Activated CD8-positive, alpha-beta memory T cell treated with anti-CD3 and anti-CD28 coated beads, Interleukin-2, amount 50 U/mL, for 1 hour (primary cell): Measurements from ENCODE around the gene SEC24A.
"Not testable (repeated sequence)": the region's sequence is repeated elsewhere in the genome, so short reads cannot be mapped to it uniquely, and the experiment has no call there.

Source experiments
- DNase-seq: peaks from one replicate; pipeline ENCODE4 v3.0.0-alpha.2; 2020; ENCODE audit errors: extremely low read depth

Gene SEC24A

DNA sequence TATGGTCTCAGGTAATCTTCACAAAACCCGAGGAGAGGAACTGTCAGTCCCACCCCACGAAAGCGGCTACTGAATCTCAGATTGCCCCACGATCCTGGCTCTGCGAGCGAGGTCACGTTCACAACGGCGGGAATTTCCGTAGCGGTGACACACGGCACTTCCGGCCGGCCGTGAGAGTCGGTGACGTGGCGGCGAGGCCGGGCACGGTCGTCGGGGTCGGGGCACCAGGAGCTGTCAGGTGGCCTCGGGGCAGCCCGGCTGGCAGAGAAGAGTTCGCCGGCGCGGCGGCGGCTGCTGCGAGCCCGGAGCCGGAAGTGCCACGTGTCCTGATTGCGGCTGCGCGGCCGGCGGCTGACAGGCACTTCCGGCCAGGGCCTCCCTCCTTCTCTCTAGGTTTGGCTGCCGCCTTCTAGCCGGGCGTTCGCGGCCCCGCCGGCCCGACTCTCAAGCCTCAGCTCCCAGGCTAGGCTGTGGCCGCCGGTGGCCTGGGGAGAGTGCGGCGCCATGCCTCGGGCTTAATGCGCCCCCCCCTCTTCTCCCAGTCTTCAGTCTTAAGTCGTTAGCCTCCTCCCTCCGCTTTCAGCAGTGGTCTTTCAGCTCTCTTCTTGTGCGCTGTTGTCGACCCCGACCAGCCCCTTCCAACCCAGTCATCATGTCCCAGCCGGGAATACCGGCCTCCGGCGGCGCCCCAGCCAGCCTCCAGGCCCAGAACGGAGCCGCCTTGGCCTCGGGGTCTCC, at the start of gene SEC24A:
TSS of gene SEC24A (plus strand) at position 361 of the 738 bp plus-strand sequence. CDS start at position 653, 292 bp downstream.
- DNase-seq, result peak; percentile 72

DNA sequence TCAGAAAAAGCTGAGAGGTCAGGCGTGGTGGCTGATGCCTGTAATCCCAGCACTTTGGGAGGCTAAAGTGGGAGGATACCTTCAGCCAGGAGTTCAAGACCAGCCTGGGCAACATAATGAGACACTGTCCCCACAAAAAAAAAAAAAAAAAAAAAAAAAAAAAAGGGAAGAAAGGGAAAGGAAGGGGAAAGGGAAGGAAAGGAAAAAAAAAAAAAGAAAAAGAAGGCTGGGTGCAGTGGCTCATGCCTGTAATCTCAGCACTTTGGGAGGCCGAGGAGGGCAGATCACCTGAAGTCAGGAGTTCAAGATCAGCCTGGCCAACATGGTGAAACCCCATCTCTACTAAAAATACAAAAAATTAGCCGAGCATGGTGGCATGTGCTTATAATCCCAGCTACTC, 48.8 kb upstream of the SEC24A start:
- DNase-seq, result not testable (repeated sequence)

DNA sequence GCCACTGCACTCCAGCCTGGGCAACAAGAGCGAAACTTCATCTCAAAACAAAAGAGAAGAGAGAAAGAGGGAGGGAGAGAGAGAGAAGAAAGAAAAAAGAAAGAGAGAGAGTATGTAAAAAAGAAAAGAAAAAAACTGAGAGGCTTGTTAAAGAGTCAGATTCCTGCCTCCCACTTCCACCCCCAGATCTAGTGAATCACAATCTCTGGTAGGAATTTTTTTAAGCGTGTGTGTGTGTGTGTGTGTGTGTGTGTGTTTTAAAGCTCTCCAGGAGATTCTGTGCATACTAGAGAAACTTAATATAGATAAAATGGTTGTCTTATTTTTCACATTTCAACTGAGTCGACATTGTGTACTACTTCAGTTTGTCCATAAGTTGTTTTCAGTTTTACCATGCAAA, 48.0 kb upstream of the SEC24A start:
- DNase-seq, result no peak

DNA sequence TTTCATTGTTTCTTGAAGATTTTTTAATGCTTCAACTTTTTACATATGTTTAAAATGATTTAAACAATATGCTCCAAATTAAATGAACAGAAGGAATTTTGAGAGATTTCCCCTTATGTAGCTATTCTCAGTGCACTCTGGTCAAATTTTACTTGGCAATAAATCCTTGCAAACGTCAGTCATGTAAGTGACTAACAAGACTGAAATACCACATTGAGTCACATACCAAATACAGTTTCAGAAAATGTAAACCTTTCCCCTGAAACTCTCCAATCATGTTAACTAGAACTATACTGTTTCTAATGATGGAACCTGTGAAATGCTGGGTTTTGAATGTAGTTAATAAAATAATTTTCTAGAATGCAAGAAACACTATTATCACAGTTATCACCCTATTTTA, 45.5 kb upstream of the SEC24A start:
- no peak for DNase-seq

DNA sequence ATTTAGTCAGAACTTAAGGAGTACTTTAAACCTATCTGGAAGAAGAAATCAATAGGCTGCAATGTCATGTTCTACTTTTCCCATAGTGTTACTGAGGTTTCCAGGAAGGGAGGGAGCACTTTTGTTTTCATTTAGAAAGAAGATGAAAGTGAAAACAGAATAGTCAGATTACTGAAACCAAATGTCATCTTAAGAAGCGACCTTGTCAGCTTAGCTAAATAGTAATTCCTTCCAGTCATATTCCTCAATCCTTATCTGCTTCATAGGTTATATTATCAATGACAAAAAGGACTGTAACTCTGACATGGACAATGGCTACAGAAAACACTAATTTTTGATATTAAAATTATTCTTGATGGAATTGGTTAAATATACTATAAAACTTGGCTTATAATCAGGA, 43.7 kb upstream of the SEC24A start:
- DNase-seq, result no peak

DNA sequence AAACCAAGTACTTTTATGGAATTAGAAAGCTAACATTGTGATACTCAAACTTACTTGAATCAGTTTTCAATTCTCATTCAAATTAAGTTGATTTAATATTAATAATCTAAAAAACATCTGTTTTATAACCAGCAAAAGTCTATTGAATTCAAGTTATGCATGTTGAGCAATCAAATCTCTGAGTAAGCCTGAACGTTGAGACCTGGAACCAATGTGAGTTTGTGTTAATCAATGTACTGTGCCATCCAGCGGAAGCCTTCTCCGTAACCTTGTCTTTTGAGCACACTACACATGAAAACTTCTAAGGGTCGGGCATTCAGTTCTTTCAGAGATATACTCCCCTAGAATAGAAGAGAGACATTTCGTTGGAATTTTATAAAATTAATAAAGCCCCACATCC, 41.9 kb upstream of the SEC24A start:
- no peak for DNase-seq

DNA sequence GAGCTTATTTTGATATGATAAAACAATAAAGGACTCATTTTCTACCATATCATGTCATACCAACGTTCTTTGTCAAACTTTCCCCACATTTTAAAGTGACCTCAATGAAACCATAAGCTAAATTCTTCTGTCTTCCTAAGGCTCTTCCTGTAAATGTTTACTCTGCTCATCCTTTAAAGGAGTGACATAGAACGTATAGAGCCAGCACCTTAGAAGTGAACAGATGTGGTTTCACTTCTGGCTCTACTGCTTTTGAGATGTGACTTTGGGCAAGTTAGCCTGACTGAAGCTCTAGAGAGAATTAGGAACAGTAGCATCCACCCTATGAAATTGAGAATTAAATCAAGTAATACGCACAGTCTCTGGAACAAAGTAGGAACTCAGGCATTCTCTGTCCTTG, 40.0 kb upstream of the SEC24A start:
- DNase-seq, result no peak

DNA sequence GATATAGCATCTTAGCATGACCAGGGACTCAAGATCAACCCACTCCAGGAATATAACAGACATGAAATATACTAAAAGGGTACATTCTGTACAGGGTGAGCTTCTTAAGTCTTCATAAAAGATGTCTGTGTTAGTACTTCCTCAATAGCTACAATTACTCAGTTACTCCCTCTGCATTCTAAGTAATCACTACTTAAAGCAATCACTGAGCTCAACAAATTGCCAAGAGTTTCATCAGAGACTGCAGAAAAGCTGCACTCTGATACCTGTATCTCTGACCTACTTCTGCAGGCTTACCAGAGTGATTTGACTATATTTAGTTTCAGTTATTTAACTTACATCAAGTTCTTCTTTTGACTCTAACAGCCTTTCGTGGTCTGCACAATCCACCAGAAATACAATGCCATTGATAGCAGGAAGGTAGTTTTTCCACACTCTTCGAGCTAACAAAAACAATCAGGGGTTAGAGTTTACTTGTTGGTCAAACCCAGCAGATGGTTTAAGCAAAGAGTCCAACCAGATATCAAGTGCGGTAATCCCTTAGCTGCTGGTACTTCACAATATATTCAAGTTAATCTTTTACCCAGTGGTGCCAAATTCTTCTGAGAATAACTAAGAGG, 39.2 kb upstream of the SEC24A start:
- DNase-seq, result no peak

DNA sequence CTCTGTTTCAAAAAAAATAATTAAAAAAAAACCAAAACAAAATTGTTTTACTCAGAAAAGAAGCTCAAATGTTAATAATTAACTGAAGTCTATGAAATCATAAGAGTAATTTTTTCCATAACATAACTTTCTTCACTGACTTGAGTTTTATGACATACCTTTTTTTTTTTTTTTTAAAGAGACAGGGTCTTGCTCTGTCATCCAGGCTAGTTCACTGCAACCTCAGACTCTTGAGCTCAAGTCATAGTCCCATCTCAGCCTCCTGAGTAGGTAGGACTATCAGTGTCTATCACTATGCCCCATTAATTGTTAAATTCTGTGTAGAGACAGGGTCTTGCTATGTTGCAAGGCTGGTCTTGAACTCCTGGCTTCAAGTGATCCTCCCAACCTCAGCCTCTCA, 37.9 kb upstream of the SEC24A start:
- DNase-seq, result no peak

DNA sequence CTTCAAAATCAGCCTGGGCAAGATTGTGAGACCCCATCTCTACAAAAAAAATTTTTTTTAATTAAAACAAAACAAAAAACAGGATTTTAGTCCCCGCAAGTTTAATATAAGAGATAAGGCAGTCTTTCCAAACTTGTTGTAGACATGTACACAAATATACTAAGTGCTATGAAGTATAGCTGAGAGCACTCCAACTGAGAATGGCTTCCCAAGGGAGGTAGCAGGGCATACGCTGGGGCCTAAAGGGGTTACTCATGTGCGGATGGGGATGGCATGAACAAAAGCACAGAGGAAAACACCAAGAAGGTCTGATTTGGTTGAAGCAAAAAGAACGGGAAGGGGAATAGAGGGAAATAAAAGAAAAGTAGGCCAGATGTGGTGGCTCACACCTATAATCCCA, 37.1 kb upstream of the SEC24A start:
- DNase-seq, result no peak

DNA sequence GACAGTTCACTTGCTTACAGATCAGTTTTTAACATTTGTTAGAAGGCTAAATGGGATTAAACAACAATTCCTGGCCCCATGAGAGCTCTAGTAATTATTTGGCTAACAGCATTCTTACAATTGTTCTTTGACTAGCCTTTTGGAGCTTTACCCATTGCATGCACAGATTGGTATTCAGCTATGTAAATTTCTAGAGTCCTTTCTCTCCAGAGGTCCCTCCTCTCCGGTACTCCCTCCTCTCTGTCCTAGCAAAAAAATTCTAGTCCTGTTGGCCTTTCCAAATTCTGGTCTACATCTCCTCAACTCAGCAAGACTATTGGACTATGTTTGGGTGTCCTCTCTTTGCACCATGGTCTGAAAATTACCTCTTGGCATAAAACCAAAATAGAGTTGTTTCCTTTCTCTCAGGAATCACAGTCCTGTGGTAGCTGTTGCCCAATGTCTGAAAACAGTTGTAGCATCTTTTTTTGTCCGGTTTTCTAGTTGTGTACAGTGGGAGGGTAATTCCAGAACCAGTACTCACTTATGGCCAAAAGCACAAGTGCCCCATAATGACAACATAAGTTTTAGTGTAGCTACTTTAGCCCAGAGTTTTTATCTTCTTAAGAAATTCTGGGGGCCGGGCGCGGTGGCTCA, 34.0 kb upstream of the SEC24A start:
- no peak for DNase-seq

DNA sequence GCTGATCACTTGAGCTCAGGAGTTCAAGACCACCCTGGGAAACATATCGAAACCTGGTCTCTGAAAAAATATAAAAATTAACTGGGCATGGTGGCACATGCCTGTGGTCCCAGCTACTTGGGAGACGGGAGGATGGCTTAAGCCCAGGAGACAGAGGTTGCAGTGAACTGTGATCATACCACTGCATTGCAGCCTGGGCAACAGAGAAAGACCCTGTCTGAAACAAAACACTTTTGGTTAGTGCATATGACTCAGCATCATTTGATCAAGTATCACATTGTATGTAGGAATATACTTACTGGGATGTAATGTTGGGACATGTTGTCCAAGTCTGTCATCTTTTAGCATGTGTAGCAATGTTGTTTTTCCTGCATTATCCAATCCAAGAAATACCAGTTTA, 28.0 kb upstream of the SEC24A start:
- no peak for DNase-seq

DNA sequence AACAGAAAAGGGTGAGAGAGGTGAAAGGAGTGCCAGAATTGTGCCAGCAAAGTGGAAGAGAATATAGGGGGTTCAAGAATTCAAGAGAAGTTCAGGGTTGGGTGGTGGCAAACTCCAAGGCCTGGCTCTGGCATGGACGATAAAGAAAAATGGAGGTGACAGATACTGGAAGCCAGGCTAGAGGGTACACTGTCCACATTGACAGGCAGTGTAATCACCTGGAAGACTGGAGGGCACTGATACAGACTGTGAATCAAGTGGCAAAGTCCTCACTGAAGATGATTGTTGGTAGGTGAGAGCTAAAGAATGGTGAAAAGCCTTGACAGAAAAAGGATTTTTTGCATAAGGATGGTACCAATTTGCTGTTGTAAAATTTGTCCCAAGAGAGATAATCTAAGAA, 23.0 kb upstream of the SEC24A start:
- DNase-seq, result no peak

DNA sequence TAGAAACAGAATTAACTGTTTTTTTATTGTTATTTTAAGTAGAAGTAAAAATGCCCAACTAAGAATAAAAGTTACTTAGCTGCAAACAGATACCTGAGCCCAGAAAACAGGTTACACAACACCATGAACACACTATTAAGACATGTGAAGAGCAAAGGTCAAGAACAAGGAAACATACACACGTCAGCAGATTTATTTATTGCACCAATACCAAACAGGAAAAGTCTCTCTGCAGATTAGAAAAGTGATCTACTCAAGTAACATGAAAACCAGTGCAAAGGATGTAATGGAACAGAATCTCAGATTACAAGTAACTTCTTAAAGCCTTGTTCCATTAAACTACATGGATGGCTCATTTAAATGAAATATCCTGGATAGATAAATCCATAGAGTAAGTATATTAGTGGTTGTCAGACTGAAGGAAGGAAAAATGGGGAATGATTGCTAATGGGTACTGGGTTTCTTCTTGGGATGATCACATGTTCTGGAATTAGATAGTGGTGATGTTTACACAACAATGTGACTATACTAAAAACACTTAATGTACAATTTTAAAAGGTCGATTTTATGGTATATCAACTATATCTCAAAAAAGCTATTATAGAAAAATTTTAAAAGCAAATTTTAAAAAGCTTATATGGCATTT, 22.1 kb upstream of the SEC24A start:
- DNase-seq, result no peak

DNA sequence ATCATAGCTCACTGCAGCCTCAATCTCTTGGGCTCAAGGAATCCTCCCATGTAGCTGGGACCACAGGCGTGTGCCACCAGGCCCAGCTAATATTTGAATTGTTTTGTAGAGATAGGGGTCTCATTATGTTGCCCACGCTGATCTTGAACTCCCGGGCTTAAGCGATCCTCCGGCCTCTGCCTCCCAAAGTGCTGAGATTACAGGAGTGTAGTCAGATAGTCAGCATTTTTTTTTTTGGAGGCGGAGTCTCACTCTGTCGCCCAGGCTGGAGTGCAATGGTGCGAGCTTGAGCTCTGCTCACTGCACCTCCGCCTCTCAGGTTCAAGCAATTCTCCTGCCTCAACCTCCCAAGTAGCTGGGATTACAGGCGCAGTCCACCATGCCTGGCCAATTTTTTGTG, 14.4 kb upstream of the SEC24A start:
- DNase-seq, result no peak

DNA sequence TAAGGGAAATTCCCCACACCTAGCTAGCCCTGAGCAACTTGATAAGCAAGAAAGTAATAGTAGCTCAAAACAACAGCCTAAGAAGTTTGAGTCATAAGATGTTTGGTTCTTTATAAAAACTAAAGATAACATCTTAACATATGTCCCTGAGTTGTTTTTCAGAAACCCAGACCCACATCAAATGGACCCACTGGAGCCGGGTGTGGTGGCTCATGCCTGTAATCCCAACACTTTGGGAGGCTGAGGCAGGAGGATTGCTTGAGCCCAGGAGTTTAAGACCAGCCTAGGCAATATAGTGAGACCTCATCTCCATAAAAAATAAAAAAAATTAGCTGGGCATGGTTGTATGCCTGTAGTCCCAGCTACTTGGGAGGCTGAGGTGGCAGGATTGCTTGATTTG, 13.2 kb upstream of the SEC24A start:
- not testable (repeated sequence) for DNase-seq

DNA sequence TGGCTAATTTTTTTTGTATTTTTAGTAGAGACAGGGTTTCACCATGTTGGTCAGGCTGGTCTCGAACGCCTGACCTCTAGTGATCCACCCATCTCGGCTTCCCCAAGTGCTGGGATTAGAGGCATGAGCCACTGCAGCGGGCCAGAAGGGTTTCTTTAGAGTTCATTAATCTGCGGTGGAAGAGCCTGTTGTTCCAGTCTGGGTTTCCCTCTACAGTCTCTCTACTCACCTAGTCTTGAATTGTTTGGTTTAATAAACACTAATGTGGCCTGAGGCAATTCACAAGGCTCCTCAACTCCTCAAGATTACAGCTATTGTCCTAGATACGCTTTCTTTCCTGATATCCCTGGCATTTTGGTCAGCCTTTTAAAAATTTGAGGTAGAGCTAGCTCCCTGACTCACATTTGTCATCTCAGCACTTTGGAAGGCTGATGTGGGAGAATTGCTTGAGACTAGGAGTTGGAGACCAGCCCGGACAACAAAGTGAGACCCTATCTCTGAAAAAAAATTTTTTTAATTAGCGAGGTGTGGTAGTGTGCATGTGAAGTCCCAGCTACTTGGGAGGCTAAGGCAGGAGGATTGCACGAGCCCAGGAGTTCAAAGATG, 11.4 kb upstream of the SEC24A start:
- no peak for DNase-seq

DNA sequence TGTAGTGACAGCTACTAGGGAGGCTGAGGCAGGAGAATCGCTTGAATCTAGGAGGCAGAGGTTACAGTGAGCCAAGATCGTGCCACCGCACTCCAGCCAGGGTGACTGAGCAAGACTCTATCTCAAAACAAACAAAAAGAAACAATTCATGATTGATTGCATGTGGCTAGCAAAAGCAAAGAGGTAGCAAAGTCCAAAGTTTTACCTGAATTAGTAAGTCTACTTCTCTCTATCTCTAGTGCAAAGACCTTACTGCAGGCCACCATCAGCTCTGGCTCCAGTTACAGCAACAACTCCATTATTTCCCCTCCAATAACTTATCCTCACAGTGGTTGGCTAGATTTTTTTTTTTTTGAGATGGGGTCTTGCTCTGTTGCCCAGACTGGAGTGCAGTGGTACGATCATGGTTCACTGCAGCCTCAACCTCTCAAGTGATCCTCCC, 9.8 kb upstream of the SEC24A start:
- no peak for DNase-seq

DNA sequence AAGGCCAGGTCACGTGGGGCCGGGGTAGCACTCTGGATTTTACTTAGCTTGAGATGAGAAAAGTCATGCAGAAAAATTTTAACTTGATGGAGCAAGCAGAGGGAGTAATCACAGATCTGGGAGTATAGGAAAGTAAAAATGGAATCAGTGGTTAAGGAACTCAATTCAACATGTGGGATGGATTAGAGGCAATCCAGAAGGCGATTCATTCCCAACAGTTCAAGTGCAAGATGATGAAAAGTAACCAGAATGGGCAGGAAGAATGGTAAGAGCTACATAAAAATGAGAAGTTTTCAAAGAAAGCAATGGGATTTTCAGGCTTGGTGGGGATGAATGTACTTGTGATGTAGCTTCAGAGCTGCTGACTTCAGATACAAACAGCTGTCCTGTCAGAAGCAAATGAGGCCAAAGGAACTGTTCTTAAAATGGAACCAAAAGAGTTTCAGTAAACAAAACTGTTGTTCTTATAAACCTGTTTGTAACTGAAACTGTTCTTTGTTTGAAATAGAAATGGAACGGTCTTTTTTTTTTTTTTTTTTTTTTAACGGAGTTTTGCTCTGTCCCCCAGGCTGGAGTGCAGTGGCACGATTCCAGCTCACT, 5.6 kb upstream of the SEC24A start:
- DNase-seq, result no peak

DNA sequence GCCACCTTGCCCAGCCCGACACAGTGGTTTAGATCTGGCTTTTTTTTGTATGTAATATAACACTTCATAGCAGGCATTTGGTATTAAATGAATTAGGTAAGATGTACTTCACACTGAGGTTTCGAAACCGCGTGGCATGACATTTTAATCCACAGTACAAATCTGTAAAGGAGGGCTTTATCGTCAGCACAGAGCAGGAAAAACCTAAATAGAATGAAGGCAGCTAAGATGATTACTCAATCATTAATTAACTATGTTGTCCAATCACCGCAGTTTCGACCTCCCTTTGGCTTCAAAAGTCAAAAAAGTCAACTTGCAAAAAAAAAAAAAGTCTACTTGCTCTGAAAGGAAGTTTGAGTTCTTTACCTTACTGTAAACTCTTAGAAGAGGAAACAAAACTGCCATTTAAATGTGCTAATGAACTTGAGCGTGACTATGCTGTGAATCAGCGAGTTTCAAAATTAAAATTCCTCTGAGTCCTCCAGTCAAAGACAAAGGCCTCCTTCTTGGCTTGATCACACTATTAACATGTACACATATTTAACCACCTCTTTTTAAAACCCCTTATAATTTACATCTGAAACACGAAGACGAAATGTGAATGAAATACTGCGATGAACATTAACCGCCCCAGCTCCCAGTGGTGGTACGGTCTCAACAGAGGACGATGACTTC, 698 bp upstream of the SEC24A start:
- no peak for DNase-seq

DNA sequence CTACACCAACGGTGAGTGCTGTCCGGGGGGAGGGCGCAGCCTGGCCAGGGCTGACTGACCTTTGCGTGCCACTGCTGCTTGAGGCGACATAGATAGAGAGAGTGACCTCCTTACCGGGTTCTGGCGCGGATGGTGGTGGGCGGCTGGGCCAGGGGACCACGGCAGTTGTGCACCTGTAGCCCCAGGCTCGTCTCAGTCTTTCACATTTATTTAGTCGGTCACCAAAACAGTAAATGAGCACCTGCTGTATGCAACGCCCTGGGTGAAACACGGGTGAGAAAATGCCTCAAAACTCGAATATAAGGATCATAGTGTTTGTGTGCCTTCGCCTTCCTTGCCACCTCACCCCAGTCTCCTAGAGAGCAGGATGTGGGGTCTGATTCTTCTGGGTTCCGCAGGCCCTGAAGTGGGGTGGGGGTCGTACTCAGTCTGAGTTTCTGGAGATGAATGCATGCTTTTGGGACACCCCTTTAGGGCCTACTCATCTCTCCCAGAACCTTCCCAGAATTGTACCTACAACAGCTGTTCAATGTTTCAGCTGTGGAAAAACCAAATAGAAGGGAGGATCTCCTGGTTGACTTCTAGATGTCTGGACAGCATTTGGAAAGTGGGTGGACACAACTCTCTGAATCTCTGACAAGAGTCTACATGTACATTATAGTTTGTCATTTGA, 714 bp downstream of the SEC24A start:
- no peak for DNase-seq
